ENCODE measurements around the gene RNF224. TPM values are rescaled to one million over a fixed set of nuclear protein-coding genes. Genes with fewer than 3 reads are reported as not detected.

RNF224 gene
- total and polyA plus RNA-seq, 10 of the 15 experiments (the other 5 are each of a cell fraction or from before 2014, with no cell fraction given) = not detected

- TF ChIP-seq USF1 (IDR thresholded peaks at IDR 0.05; ENCODE audit: borderline replicate concordance, extremely low read length, insufficient read depth, low read depth, low read length) = no peak
- no peak for TF ChIP-seq PRDM15 (CRISPR knock-in tag; IDR thresholded peaks at IDR 0.05)
- peak; percentile 74 for TF ChIP-seq NKRF (conservative IDR thresholded peaks at IDR 0.05)
- peak; percentile 47 for TF ChIP-seq SIN3A (IDR thresholded peaks at IDR 0.05; ENCODE audit: low read depth, low read length)
- peak; percentile 38 for TF ChIP-seq GATAD2B (conservative IDR thresholded peaks at IDR 0.05; ENCODE audit: low read depth)
- no peak for TF ChIP-seq ATF3 (IDR thresholded peaks at IDR 0.05; ENCODE audit: borderline replicate concordance, extremely low read depth, low read depth, low read length)
- TF ChIP-seq KLF5 (IDR thresholded peaks at IDR 0.05; ENCODE audit: partially characterized antibody) = peak; percentile 28
- TF ChIP-seq E2F8 (IDR thresholded peaks at IDR 0.05; ENCODE audit: low read depth, partially characterized antibody) = peak; percentile 62
- no peak for TF ChIP-seq ZBTB33 (IDR thresholded peaks at IDR 0.05)
- no peak for TF ChIP-seq BCL11A (IDR thresholded peaks at IDR 0.05; ENCODE audit: low read depth, low read length)
- no peak for TF ChIP-seq ZNF384 (IDR thresholded peaks at IDR 0.05; ENCODE audit: borderline replicate concordance, low read depth, low read length)
- TF ChIP-seq ELK1 (IDR thresholded peaks at IDR 0.05; ENCODE audit: low read depth, low read length) = peak; percentile 73
- no peak for TF ChIP-seq TCF12 (IDR thresholded peaks at IDR 0.05; ENCODE audit: low read depth, low read length)
- TF ChIP-seq FOXK2 (IDR thresholded peaks at IDR 0.05) = no peak
Observed at GRCh38 chr9:137223078-137223970, 4.0 kb upstream of the RNF224 start (continued).

Measured in GM12878 (cell line).